ENCODE results near the gene WDR72.

DNA sequence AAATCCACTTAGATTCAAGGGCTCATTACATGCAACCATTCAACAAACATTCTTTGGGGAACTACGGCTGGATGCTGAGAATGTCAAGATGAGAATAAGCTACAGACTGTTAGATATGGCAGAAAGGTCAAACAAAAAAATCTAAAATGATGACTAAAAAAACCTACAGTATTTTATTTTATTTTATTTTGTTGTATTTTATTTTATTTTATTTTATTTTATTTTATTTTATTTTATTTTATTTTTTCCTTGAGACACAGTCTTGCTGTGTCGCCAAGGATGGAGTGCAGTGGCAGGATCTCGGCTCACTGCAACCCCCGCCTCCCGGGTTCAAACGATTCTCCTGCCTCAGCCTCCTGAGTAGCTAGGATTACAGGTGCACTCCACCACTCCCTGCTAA, 46.2 kb downstream of the WDR72 start:
- TF ChIP-seq POLR2A (IDR thresholded peaks at IDR 0.05; ENCODE audit: low read length), result no peak
- no peak for TF ChIP-seq GATA1 (IDR thresholded peaks at IDR 0.05; ENCODE audit: low read depth, low read length)

Measured in erythroblast (primary cell).